H9 (cell line): ENCODE results near the gene FHOD3. TPM values are rescaled to one million over a fixed set of nuclear protein-coding genes. Genes with fewer than 3 reads are reported as not detected.

Source experiments
- DNase-seq: peaks from one replicate; pipeline ENCODE4 v3.0.0-alpha.2; 2017
- H2AFZ ChIP-seq: one replicate; pipeline ENCODE4 v1.6.1; 2013; ENCODE audit warnings: mild to moderate bottlenecking, low read length, control low read depth, moderate library complexity
- H2AK5ac ChIP-seq: 2 replicates; pipeline ENCODE4 v1.6.1; 2013; ENCODE audit warnings: low read length, control low read depth, mixed read lengths; ENCODE audit not compliant: insufficient read length
- H2BK120ac ChIP-seq: one replicate; pipeline ENCODE4 v1.6.1; 2013; ENCODE audit warnings: low read depth, mild to moderate bottlenecking, low read length, control low read depth, inconsistent platforms; ENCODE audit not compliant: poor library complexity, severe bottlenecking
- H2BK12ac ChIP-seq: 2 replicates; pipeline ENCODE4 v1.6.1; 2013; ENCODE audit warnings: low read length, control low read depth, mixed read lengths, low read depth; ENCODE audit not compliant: insufficient read length
- H2BK15ac ChIP-seq: 2 replicates; pipeline ENCODE4 v1.6.1; 2013; ENCODE audit warnings: low read depth, low read length, control low read depth
- H2BK20ac ChIP-seq: one replicate; pipeline ENCODE4 v1.6.1; 2013; ENCODE audit warnings: low read depth, mild to moderate bottlenecking, low read length, control low read depth, inconsistent platforms; ENCODE audit not compliant: poor library complexity, severe bottlenecking
- H2BK5ac ChIP-seq: 2 replicates; pipeline ENCODE4 v1.6.1; 2013; ENCODE audit warnings: low read length, control low read depth, mixed read lengths; ENCODE audit not compliant: insufficient read length
- H3K14ac ChIP-seq: 2 replicates; pipeline ENCODE4 v1.6.1; 2013; ENCODE audit warnings: low read length, control low read depth; ENCODE audit not compliant: insufficient read depth
- H3K18ac ChIP-seq: 2 replicates; pipeline ENCODE4 v1.6.1; 2013; ENCODE audit warnings: low read depth, mild to moderate bottlenecking, mixed read lengths, low read length, control low read depth; ENCODE audit not compliant: insufficient read length
- H3K23ac ChIP-seq: 2 replicates; pipeline ENCODE4 v1.6.1; 2013; ENCODE audit warnings: low read length, control low read depth, mixed read lengths, low read depth; ENCODE audit not compliant: insufficient read length
- H3K23me2 ChIP-seq: 2 replicates; pipeline ENCODE4 v1.6.1; 2013; ENCODE audit warnings: low read depth, mild to moderate bottlenecking, mixed read lengths, low read length, control low read depth; ENCODE audit not compliant: insufficient read length, poor library complexity, severe bottlenecking
- H3K27ac ChIP-seq: 2 replicates; pipeline ENCODE4 v1.5.1; 2013; ENCODE audit warnings: low read length, control low read depth, mixed read lengths, low read depth; ENCODE audit not compliant: insufficient read length
- H3K27me3 ChIP-seq: 2 replicates; pipeline ENCODE4 v1.6.1; 2013; ENCODE audit warnings: low read length, control low read depth, inconsistent platforms; ENCODE audit not compliant: insufficient read depth
- H3K4ac ChIP-seq: 2 replicates; pipeline ENCODE4 v1.6.1; 2013; ENCODE audit warnings: low read depth, mild to moderate bottlenecking, control low read depth, inconsistent platforms, low read length, moderate library complexity
- H3K4me1 ChIP-seq: 2 replicates; pipeline ENCODE4 v1.6.1; 2013; ENCODE audit warnings: low read length, control low read depth, inconsistent platforms; ENCODE audit not compliant: insufficient read depth
- H3K4me2 ChIP-seq: 2 replicates; pipeline ENCODE4 v1.6.1; 2013; ENCODE audit warnings: low read length, control low read depth, mixed read lengths; ENCODE audit not compliant: insufficient read length, insufficient read depth
- H3K56ac ChIP-seq: 2 replicates; pipeline ENCODE4 v1.6.1; 2013; ENCODE audit warnings: low read depth, mild to moderate bottlenecking, mixed read lengths, low read length, control low read depth; ENCODE audit not compliant: insufficient read length
- H3K79me1 ChIP-seq: 2 replicates; pipeline ENCODE4 v1.6.1; 2013; ENCODE audit warnings: low read depth, mild to moderate bottlenecking, moderate library complexity, low read length, control low read depth, inconsistent platforms; ENCODE audit not compliant: insufficient read depth, poor library complexity, severe bottlenecking
- H3K79me2 ChIP-seq: 2 replicates; pipeline ENCODE4 v1.6.1; 2013; ENCODE audit warnings: low read length, control low read depth, inconsistent platforms; ENCODE audit not compliant: insufficient read depth
- H3K9ac ChIP-seq: 2 replicates; pipeline ENCODE4 v1.6.1; 2013; ENCODE audit warnings: low read length, control low read depth, mixed read lengths; ENCODE audit not compliant: insufficient read length; ENCODE audit errors: extremely low read depth
- H3K9me3 ChIP-seq: one replicate; pipeline ENCODE4 v1.6.1; 2013; ENCODE audit warnings: low read depth, low read length, inconsistent platforms; ENCODE audit not compliant: control insufficient read depth
- H3T11ph ChIP-seq: one replicate; pipeline ENCODE4 v1.6.1; 2013; ENCODE audit warnings: mild to moderate bottlenecking, low read length, control low read depth, inconsistent platforms
- H4K20me1 ChIP-seq: one replicate; pipeline ENCODE4 v1.6.1; 2013; ENCODE audit not compliant: control insufficient read depth, insufficient read length, insufficient read depth
- H4K5ac ChIP-seq: 2 replicates; pipeline ENCODE4 v1.6.1; 2013; ENCODE audit warnings: low read depth, mild to moderate bottlenecking, mixed read lengths, low read length, control low read depth; ENCODE audit not compliant: insufficient read length
- H4K8ac ChIP-seq: replicated peaks from 2 replicates; pipeline ENCODE4 v1.6.1; 2013; ENCODE audit warnings: low read length, control low read depth, mixed read lengths, low read depth; ENCODE audit not compliant: insufficient read length
- H4K91ac ChIP-seq: 2 replicates; pipeline ENCODE4 v1.6.1; 2013; ENCODE audit warnings: low read depth, mild to moderate bottlenecking, moderate library complexity, mixed read lengths, low read length, control low read depth; ENCODE audit not compliant: insufficient read length
- H3K27ac Mint-ChIP-seq, 3 experiments: 2 replicates in 2 of 3; 3 replicates in 1 of 3; pipeline ENCODE4 v1.8.0; 2020 to 2021; ENCODE audit warnings: mixed read lengths in 3 of 3, mild to moderate bottlenecking in 1 of 3, moderate library complexity in 1 of 3
- H3K27me3 Mint-ChIP-seq: 2 replicates; pipeline ENCODE4 v1.8.0; 2021; ENCODE audit warnings: low read depth, mild to moderate bottlenecking, moderate library complexity, mixed read lengths
- H3K36me3 Mint-ChIP-seq, 3 experiments: 2 replicates in 2 of 3; 3 replicates in 1 of 3; pipeline ENCODE4 v1.8.0; 2020 to 2021; ENCODE audit warnings: low read depth in 3 of 3, mixed read lengths in 3 of 3; ENCODE audit not compliant: insufficient read depth in 1 of 3
- H3K4me1 Mint-ChIP-seq, 2 experiments: 2 replicates each; pipeline ENCODE4 v1.8.0; 2020; ENCODE audit warnings: mixed read lengths in 2 of 2
- H3K4me3 Mint-ChIP-seq, 2 experiments: 2 replicates in 1 of 2; 3 replicates in 1 of 2; pipeline ENCODE4 v1.8.0; 2020 to 2021; ENCODE audit warnings: mild to moderate bottlenecking in 2 of 2, mixed read lengths in 2 of 2, moderate library complexity in 1 of 2
- H3K9me3 Mint-ChIP-seq, 2 experiments: 2 replicates in 1 of 2; 3 replicates in 1 of 2; pipeline ENCODE4 v1.8.0; 2020; ENCODE audit warnings: mild to moderate bottlenecking in 2 of 2, mixed read lengths in 2 of 2, moderate library complexity in 1 of 2
- WGBS: extraction: QIAGEN DNeasy Blood & Tissue Kit; methylation state at CpG from one replicate; pipeline ENCODE4 v1.1.7; 2013; ENCODE audit warnings: missing lambda C conversion rate, low lambda C conversion rate, mixed read lengths; ENCODE audit not compliant: insufficient read length; ENCODE audit errors: extremely low coverage; 5-methylcytosine and 5-hydroxymethylcytosine counted together
- total RNA-seq: library from RNA; stranded (reverse); gene quantifications from 2 replicates; pipeline ENCODE4 v1.2.1, GENCODE V29; 2021
- TF ChIP-seq, protein P1 (sequence below): fragments of 200-600 bp; sonication (generic); conservative IDR thresholded peaks from 3 replicates; pipeline ENCODE4 v1.8.0; 2021; ENCODE audit warnings: antibody characterized with exemption, mild to moderate bottlenecking

The FHOD3 gene
- total RNA-seq, 1 experiment from 2014 or later: 8.0 TPM

GRCh38 chr18:36653141-36653869 lies 355.8 kb downstream of the FHOD3 start:
- no CpG with 5 or more reads among the region's 8 CpGs for WGBS
- Histone ChIP-seq H2BK15ac (no peak overlapping the region), H3K14ac (no peak overlapping the region), H3K9me3 (no peaks in the 10 kb centered on the region), H4K8ac (no peak overlapping the region), H2AFZ (no peak overlapping the region), H4K20me1 (no peaks in the 10 kb centered on the region), H2BK20ac (no peak overlapping the region), H3K79me2 (no peaks in the 10 kb centered on the region), H2AK5ac (no peak overlapping the region), H3K4me2 (no peak overlapping the region), H3K23me2 (no peaks in the 10 kb centered on the region), H3K9ac (no peak overlapping the region), H3K79me1 (no peaks in the 10 kb centered on the region), H3K18ac (no peak overlapping the region), H2BK120ac (no peak overlapping the region), H3K4ac (no peak overlapping the region), H4K5ac (no peak overlapping the region), H3K27ac (no peak overlapping the region), H3T11ph (no peak overlapping the region), H3K4me1 (no peaks in the 10 kb centered on the region), H3K56ac (no peak overlapping the region), H4K91ac (no peak overlapping the region), H2BK12ac (no peak overlapping the region), H2BK5ac (no peak overlapping the region), H3K23ac (no peak overlapping the region), H3K27me3 (no peaks in the 10 kb centered on the region)
- Mint-ChIP-seq H3K36me3 (peaks cover 0 to 6% (median 0%) of the 10 kb centered on the region in 3 experiments; a peak in 2 of 7 replicates), H3K27ac (no peak overlapping the region), H3K9me3 (no peaks in the 10 kb centered on the region; a peak in 1 of 5 replicates), H3K27me3 (peaks cover 5% of the 10 kb centered on the region; the same call in 1 of the 2 replicates), H3K4me3 (no peak overlapping the region), H3K4me1 (peaks cover 3% of the 10 kb centered on the region in 2 experiments)
- no peak for DNase-seq
- TF ChIP-seq, protein P1, sequence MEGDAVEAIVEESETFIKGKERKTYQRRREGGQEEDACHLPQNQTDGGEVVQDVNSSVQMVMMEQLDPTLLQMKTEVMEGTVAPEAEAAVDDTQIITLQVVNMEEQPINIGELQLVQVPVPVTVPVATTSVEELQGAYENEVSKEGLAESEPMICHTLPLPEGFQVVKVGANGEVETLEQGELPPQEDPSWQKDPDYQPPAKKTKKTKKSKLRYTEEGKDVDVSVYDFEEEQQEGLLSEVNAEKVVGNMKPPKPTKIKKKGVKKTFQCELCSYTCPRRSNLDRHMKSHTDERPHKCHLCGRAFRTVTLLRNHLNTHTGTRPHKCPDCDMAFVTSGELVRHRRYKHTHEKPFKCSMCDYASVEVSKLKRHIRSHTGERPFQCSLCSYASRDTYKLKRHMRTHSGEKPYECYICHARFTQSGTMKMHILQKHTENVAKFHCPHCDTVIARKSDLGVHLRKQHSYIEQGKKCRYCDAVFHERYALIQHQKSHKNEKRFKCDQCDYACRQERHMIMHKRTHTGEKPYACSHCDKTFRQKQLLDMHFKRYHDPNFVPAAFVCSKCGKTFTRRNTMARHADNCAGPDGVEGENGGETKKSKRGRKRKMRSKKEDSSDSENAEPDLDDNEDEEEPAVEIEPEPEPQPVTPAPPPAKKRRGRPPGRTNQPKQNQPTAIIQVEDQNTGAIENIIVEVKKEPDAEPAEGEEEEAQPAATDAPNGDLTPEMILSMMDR: no peak
